ENCODE data around the gene PPM1G.
"Not testable (repeated sequence)": the region's sequence is repeated elsewhere in the genome, so short reads cannot be mapped to it uniquely, and the experiment has no call there.

PPM1G gene

DNA sequence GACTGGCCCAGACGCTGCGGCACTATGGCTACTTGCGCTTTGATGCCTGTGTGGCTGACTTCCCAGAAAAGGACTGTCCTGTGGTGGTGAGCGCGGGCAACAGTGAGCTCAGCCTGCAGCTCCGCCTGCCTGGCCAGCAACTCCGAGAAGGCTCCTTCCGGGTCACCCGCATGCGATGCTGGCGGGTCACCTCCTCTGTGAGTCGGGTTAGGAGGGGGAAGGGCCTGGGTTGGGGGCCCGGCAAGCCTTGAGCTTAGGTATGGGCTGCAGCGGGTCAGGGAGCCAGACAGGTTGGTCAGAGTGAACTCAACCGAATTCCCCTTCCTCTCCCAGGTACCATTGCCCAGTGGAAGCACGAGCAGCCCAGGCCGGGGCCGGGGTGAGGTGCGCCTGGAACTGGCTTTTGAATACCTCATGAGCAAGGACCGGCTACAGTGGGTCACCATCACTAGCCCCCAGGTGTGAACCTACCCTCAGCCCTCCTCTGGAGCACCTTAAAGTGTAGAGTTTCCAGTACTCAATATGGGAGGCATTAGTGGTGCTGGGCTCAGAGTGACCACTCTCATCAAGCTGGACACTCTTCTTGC is 33.8 kb downstream of the PPM1G start:
- no peak for DNase-seq (ENCODE audit: low spot score)

DNA sequence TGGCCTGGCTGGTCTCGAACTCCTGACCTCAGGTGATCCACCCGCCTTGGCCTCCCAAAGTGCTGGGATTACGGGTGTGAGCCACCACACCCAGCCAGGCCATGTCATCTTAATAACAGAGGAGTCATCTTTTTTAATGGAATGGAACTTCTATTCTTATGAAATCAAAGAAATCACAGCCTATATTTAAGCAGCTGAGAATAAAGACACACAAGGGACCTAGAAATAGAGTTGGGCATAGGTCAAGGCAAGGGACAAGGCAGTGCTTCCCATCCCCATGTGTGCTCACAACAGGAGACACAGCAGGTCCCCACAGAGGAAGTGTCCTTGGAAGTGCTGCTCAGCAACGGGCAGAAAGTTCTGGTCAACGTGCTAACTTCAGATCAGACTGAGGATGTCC is 35.8 kb downstream of the PPM1G start:
- no peak for DNase-seq (ENCODE audit: low spot score)

- no peak for DNase-seq (ENCODE audit: low spot score)
Measured at GRCh38 chr2:27372937-27373336, 36.5 kb downstream of the PPM1G start.

DNA sequence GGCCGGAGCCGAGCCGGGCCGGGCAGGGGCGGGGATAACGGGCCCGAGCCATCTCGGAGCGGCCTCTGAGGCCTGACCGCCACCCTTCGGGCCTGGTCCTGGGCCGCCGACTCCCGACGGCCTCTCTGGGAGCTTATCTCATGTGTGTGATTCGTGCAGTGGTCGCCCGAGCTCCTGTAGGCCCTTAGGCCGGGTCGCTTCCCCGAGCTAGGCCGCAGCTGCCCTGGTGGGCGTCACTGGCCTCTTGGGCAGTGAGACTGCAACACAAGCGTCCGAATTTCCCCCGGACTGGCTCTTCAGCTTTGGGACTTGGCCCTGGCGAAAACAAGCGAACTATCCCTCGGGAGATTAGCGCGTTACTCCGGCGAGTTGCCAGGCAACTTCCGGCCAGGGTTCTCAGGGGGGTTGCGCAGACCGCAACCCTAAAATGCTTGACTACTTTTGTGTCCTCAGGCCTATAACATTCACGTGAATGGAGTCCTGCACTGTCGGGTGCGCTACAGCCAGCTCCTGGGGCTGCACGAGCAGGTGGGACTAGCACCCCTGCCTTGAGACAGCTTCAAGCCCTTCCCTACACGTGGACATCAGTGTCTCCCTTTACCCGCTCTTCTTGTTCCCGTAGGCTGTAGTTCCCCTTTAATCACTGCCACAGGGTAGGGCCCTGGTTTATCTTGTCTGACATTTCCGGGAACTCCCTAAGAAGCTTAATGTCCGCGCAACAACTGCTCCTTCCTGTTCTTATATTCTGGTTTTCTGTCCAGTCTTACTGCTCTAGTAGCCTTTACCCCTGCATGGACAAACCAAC is 38.4 kb downstream of the PPM1G start:
- peak; percentile 50 for DNase-seq (ENCODE audit: low spot score)

- peak; percentile 95 for DNase-seq (ENCODE audit: low spot score)
Measured at GRCh38 chr2:27370026-27370815, 39.2 kb downstream of the PPM1G start, which contains the start of the genes EIF2B4 and SNX17. Gene EIF2B4, minus strand, starts transcription at chr2:27370338. Its CDS starts 24 bp downstream, at chr2:27370314. Gene SNX17, plus strand, starts transcription at chr2:27370616. Its CDS starts 128 bp downstream, at chr2:27370744.

DNA sequence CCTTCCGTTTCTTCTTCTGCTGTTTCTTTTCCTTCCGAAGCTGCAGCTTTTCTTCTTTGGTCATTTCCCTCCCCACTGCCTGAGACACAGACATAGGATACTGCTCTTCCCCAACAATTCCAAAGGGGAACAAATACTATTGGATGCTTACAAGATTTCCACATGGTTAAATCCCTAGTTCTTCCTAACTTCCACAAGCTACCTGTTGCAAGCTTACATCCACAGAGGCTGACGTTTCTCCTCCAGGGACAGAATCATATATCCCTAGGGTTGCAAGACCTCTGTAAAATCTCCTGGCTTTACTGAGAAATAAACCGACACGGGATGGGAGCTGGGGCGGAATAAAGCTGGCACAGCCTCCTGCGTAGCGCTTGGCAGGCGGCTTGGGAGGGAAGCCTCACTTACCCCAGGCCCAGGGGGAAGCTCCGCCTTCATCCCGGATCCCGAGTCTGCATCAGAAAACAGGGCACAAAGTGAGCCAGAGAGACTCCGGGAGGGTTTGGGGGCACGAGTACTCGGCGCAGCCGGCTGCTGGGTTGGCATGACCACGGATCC is 39.8 kb downstream of the PPM1G start:
- DNase-seq (ENCODE audit: low spot score) = peak; percentile 61

GRCh38 chr2:27363933-27364332 is 45.5 kb downstream of the PPM1G start:
- no peak for DNase-seq (ENCODE audit: low spot score)

- DNase-seq (ENCODE audit: low spot score) = no peak
Measured at GRCh38 chr2:27362678-27363420, 46.5 kb downstream of the PPM1G start.

- peak; percentile 91 for DNase-seq (ENCODE audit: low spot score)
Measured at GRCh38 chr2:27356382-27357181, 52.8 kb downstream of the PPM1G start, which contains the start of gene GTF3C2. Gene GTF3C2, minus strand, starts transcription at chr2:27356764. Its CDS starts 13,210 bp downstream, at chr2:27343554.

DNA sequence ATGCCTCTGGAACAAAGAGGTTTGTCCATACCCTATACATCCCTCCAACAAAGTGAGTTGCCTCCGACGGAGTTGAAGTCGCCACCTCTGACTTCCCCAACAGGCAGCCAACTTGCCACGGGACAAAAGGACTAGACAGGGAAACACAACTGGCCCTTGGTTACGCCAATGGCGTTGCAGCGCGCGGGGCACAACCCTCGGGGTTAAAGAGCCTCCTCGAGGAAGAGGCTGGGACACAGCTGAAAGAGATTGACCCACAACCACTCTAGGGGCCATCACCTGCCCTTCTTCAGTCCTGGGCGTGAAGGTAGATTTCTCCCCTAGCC is 53.4 kb downstream of the PPM1G start:
- no peak for DNase-seq (ENCODE audit: low spot score)

- no peak for DNase-seq (ENCODE audit: low spot score)
Measured at GRCh38 chr2:27354597-27354927, 54.8 kb downstream of the PPM1G start.

DNA sequence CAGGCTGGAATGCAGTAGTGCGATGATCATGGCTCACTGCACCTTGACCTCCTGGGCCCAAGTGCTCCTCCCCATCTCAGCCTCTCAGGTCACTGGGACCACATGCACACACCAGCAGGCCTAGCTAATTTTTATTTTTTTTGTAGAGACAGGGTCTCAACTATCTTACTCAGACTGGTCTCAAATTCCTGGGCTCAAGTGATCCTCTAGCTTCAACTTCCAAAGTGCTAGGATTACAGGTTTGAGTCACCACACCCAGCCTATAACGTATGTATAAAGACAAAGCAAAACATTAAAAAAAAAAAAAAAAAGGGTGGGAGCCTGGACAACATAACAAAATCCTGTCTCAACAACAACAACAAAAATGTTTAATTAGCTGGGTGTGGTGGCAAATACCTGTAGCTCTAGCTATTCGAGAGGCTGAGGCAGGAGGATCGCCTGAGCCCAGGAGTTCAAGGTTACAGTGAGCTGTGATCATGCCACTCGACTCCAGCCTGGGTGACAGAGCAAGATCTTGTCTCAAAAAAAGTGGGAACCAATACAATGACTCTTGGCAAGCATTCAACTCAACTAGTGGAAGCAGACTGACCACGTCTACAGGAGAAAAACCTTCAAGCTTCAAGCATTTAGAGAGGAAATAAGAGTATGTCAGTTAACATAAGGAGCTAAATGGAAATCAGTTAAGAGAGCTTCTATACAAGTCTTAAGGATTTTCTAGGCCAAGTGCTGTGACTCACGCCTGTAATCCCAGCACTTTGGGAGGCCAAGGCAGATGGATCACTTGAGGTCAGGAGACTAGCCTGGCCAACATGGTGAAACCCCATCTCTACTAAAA is 55.4 kb downstream of the PPM1G start:
- DNase-seq (ENCODE audit: low spot score) = no peak

DNA sequence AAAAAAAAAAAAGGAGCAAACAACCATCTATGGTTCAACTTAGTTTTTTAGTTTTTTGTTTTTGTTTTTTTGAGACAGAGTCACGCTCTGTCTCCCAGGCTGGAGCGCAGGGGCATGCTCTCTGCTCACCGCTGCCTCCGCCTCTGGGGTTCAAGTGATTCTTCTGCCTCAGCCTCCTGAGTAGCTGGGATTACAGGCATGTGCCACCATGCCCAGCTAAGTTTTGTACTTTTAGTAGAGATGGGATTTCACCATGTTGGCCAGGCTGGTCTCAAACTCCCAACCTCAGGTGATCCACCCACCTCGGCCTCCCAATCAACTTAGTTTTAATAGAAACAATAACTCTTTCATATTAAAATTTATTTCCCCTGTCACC is 56.0 kb downstream of the PPM1G start:
- DNase-seq (ENCODE audit: low spot score) = not testable (repeated sequence)

DNA sequence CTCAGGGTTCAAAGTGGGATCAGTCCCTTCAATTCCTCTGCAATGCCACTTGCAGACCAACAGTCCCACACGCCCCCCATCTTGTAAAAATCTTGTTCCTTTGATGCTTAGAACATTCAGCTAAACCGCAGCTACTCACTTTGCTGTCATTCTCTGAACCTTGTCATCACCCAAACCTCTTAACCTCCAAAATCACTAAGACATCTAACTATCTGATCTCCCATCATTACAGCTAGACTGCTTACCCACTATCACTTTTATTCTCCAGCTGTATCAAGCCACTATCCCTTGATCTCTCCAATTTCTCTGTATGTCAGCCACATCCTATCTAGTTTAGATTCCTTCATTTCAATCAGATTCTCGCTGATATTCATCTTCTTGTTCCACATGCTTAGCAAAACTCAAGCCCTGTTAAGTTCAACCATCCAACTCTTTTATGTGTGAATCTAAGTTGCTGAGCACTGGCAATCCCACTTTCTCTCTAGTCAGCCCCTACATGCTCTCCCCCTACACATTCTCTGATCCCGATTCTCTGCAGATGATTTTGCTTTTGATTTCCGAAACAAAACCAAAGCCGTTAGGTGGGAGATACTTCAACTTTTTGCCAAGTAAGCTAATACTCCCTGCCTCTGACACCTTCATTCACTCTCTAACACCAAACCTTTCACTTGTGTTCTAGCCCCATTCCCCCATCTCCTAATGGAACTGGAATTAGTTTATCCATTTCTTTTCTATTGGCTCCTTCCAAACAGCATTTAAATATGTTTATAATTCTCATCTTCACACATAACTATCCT is 57.4 kb downstream of the PPM1G start:
- no peak for DNase-seq (ENCODE audit: low spot score)

DNA sequence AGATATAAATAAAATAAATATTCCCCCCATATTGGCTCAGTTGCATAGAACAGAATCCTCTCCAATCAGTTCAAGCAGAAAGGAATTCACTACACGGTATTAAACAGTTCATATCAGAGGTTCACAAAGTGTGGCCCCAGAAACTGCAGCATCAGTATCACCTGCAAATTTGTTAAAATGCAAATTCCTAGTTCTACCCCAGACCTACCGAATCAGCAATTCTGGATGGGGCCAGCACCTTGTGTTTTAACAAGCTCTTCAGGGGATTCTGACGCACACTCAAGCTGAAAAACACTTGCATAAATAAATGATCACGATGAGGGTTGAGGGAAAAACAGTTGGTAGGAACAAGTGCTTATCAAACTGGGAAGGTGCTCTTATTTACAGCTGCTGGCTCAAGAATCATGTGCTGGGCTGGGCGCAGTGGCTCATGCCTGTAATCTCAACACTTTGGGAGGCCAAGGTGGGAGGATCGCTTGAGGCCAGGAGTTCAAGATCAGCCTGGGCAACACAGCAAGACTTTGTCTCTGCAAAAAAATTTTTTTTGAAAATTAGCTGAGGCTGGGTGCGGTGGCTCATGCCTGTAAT is 59.2 kb downstream of the PPM1G start:
- DNase-seq (ENCODE audit: low spot score) = peak; percentile 14

DNA sequence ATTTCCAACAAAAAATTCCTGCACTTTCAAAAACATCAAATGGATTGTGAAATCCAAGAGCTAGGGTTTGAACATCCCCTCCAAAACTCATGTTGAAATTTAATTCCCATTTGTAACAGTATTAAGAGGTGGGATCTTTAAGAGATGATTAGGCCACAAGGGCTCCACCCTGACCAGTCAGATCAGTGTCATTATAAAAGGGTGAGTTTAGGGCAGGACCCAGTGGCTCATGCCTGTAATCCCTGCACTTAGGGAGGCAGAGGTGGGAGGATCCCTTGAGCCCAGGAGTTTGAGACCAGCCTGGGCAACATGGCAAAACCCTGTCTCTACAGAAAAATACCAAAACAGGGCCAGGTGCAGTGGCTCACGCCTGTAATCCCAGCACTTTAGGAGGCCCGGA is 61.8 kb downstream of the PPM1G start:
- DNase-seq (ENCODE audit: low spot score) = no peak

DNA sequence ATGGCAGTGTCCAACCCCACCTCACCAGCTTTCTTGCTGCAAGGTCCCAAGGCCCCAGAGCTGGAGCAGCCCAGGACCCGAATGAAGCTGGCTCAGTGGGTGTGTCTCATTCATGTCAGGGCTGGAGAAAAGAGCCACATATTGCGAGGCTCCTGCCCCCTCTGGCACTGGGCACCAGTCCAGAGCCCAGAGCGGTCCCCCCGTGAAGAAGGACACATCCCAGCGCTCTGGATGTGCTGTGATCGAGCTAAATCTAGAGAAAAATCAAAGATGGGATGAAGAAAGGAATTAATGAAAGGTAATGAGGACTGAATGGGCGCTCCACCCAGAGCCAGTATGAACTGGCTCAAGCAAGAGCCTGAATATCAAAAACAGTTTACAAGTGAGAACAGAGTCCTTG is 73.2 kb downstream of the PPM1G start:
- DNase-seq (ENCODE audit: low spot score) = no peak

- DNase-seq (ENCODE audit: low spot score) = no peak
Measured at GRCh38 chr2:27335311-27335710, 74.1 kb downstream of the PPM1G start.
